GM10248 (cell line): ENCODE results near the gene SKAP1.
A peak's percentile ranks its signal among the peaks of the same experiment; 100 is the strongest.

Source experiments
- CTCF ChIA-PET: fragments of 300-600 bp; sonication (Branson Sonifier 250); formaldehyde crosslinking; extraction: SDS; loops from one replicate; lab custom pipeline; 2021; ENCODE audit warnings: antibody characterized with exemption; lab: Yijun Ruan, JAX
- POLR2A ChIA-PET: fragments of 350-650 bp; sonication (Branson Sonifier 250); formaldehyde crosslinking; extraction: SDS; loops from one replicate; lab custom pipeline; 2020; ENCODE audit warnings: antibody characterized with exemption; lab: Yijun Ruan, JAX
- DNase-seq: peaks from one replicate; pipeline ENCODE4 v3.0.0; 2012; ENCODE audit errors: extremely low spot score
- TF ChIP-seq, protein P1 (sequence below): IDR thresholded peaks from 2 replicates; pipeline ENCODE4 v1.5.1; 2012; ENCODE audit warnings: mild to moderate bottlenecking, low read depth; ENCODE audit errors: extremely low read depth, missing control alignments, control extremely low read depth

The SKAP1 gene

DNA sequence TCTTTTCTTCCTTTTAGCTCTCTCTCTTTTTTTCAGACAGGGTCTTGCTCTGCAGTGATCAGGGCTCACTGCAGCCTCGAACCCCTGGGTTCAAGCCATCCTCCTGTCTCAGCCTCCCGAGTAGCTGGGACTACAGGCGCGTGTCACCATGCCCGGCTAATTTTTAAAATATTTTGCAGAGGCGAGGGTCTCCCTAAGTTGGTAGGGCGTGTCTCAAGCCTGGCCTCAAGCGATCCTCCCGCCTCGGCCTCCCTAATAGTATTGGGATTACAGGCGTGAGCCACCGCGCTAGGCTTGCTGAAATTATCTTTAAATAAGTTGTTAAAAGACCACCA lies 323.2 kb downstream of the SKAP1 start:
- ChIA-PET CTCF (interaction anchor here (0.8 to 4.8 kb wide), 8 partner anchors 10 to 81 kb away, joined by 3 to 36 read pairs (median 7); no protein-coding TSS in a partner anchor), POLR2A (no interaction called here)
- no peak for DNase-seq
- TF ChIP-seq, protein P1, sequence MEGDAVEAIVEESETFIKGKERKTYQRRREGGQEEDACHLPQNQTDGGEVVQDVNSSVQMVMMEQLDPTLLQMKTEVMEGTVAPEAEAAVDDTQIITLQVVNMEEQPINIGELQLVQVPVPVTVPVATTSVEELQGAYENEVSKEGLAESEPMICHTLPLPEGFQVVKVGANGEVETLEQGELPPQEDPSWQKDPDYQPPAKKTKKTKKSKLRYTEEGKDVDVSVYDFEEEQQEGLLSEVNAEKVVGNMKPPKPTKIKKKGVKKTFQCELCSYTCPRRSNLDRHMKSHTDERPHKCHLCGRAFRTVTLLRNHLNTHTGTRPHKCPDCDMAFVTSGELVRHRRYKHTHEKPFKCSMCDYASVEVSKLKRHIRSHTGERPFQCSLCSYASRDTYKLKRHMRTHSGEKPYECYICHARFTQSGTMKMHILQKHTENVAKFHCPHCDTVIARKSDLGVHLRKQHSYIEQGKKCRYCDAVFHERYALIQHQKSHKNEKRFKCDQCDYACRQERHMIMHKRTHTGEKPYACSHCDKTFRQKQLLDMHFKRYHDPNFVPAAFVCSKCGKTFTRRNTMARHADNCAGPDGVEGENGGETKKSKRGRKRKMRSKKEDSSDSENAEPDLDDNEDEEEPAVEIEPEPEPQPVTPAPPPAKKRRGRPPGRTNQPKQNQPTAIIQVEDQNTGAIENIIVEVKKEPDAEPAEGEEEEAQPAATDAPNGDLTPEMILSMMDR, result no peak

DNA sequence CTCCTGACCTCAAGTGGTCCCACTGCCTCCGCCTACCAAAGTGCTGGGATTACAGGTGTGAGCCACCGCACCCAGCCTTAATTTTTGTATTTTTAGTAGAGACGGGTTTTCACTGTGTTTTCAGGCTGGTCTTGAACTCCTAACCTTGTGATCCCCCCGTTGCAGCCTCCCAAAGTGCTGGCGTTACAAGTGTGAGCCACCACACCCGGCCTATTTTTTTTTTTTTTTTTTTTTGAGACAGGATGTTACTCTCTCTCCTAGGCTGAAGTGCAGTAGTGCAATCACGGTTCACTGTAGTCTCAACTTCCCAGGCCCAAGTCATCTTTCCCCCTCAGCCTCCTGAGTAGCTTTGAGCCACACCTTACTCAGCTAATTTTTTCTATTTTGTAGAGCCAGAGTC lies 325.6 kb downstream of the SKAP1 start:
- TF ChIP-seq, protein P1, result no peak
- no peak for DNase-seq
- CTCF ChIA-PET, result interaction anchor here (1.4 kb wide), 1 partner anchor 24 kb away, joined by 5 read pairs; no protein-coding TSS in a partner anchor
- POLR2A ChIA-PET, result no interaction called here

DNA sequence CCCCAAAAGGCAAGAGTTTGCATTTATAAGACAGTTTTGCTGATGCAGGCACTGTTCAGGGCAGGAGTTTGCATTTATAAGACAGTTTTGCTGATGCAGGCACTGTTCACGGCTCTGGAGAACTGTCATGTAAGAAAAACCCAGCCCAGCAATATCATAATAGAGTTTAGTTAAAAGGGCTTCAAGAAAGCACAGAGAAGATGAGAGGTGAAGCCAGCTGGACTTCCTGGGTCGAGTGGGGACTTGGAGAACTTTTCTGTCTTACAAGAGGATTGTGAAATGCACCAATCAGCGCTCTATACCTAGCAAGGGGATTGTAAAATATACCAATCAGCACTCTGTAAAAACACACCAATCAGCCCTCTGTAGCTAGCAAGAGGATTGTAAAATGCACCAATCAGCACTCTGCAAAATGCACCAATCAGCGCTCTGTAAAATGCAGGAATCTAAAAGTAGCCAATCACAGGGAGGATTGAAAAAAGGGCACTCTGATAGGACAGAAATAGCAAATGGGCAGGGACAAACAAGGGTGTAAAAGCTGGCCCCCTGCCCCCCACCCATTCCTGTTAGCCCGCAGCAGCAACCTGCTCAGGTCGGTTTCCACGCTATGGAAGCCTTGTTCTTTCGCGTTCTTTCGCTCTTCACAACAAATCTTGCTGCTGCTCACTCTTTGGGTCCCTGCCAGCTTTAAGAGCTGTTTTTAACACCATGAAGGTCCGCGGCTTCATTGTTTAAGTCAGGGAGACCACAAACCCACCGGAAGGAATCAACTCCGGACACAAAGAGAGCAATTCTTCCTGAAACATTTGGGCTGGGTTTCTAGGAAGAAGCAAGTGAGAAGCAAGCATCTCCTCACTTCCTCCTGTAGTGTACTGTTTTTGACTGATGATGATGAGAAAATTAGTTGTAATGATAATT lies 327.0 kb downstream of the SKAP1 start:
- ChIA-PET POLR2A (interaction anchor here (0.6 kb wide), 2 partner anchors 11 to 20 kb away, joined by 3 read pairs; no protein-coding TSS in a partner anchor), CTCF (interaction anchor here (0.9 to 2.4 kb wide), 2 partner anchors 76 to 78 kb away, joined by 4 to 6 read pairs; no protein-coding TSS in a partner anchor)
- TF ChIP-seq, protein P1, result no peak
- DNase-seq, result no peak

DNA sequence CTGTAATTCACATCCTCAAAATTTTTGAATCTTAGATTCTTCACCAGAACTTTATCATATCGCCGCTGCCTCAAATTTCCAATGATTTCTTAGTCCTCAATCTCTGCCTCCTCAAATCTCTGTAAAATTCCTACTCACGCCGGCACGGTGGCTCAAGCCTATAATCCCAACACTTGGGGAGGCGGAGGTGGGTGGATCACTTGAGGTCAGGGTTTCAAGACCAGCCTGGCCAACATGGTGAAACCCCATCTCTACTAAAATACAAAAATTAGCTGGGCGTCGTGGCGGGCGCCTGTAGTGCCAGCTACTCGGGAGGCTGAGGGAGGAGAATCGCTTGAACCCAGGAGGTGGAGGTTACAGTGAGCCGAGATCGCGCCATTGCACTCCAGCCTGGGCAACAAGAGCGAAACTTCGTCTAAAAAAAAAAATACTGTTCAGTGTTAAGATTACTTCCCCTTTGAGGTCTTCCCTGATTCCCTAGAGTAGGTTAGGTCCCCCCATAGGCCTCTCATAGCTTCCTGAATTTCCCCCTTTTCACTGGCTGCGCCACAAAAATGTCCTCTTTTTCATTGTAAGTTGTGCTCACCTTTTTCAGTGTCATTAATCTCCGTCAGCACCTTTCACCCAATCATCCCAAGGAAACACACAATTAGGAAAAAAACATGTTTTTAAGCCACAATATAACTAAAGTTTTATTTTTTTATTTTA lies 327.8 kb downstream of the SKAP1 start:
- CTCF ChIA-PET, result interaction anchor here (2.4 kb wide), 1 partner anchor 76 kb away, joined by 6 read pairs; no protein-coding TSS in a partner anchor
- TF ChIP-seq, protein P1, result no peak
- no peak for DNase-seq
- POLR2A ChIA-PET, result interaction anchor here (1.7 kb wide), 1 partner anchor 9 kb away, joined by 4 read pairs; no protein-coding TSS in a partner anchor

DNA sequence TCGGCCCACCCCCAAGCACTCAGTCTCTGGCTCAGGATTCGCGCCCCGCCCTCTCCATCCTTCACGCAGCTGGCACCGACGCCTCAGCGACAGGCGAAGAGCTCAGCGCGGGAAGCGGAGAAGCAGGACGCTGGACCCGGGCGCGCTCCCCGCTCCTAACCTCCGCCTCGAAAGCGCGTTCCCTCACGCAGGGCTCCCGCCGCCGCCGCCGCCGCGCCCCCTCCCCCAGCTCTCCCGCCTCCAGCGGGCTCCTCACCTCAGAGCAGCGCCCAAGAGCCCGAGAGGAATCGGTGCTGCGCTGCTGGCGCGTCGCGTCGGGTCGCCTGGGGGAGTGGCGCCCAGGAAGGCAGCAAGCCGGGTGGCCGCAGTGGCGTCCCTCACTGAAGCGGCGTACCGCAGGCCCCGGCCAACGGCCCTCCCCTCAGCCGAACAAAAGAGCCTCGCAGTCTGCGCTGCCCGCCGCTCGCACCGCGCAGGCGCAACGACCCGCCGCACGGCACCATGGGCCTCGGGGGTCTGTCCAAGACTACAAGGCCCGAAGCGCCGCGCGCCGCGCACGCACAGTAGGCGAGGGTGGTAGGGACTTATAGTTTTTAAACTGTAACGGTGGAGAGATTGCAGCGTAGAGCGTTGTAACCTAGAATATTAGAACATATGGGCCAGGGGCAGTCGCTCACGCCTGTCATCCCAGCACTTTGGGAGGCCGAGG lies 328.8 kb downstream of the SKAP1 start, which contains the start of gene CBX1:
Gene CBX1, minus strand, starts transcription at position 467 of the 709 bp plus-strand sequence. CDS start 24,474 bp downstream, outside the sequence.
- TF ChIP-seq, protein P1, result no peak
- peak; percentile 93 for DNase-seq
- CTCF ChIA-PET, result interaction anchor here (1.0 to 2.2 kb wide), 7 partner anchors 11 to 517 kb away, joined by 3 to 9 read pairs (median 4); no protein-coding TSS in a partner anchor
- POLR2A ChIA-PET, result interaction anchor here (1.7 kb wide), 1 partner anchor 10 kb away, joined by 4 read pairs; no protein-coding TSS in a partner anchor
